OCI-LY3 (cell line): ENCODE data around the gene WDR86.

Experiments
- H2AFZ ChIP-seq: fragments of 200-600, 300-600 bp; shearing (Covaris generic); 2 replicates; pipeline ENCODE4 v1.6.0; 2014; ENCODE audit warnings: antibody characterized with exemption, low read depth, low read length
- H3K27ac ChIP-seq: fragments of 200-600, 300-600 bp; sonication (generic); 2 replicates; pipeline ENCODE4 v1.5.1; 2014; ENCODE audit warnings: mild to moderate bottlenecking, low read length, moderate library complexity, mixed read lengths
- H3K27me3 ChIP-seq: fragments of 200-600, 300-600 bp; sonication (generic); 2 replicates; pipeline ENCODE4 v1.6.1; 2014; ENCODE audit warnings: low read depth, low read length, mixed read lengths
- H3K36me3 ChIP-seq: fragments of 200-600, 300-600 bp; sonication (generic); replicated peaks from 2 replicates; pipeline ENCODE3; 2014; ENCODE audit warnings: low read depth, low read length, mixed read lengths
- H3K4me1 ChIP-seq: fragments of 300-600, 200-600 bp; sonication (generic); 2 replicates; pipeline ENCODE4 v1.6.1; 2014; ENCODE audit warnings: low read length, mixed read lengths
- H3K4me2 ChIP-seq: fragments of 200-600, 300-600 bp; sonication (generic); 2 replicates; pipeline ENCODE4 v1.6.1; 2014; ENCODE audit warnings: low read length, mixed read lengths
- H3K4me3 ChIP-seq: fragments of 300-600, 200-600 bp; sonication (generic); 2 replicates; pipeline ENCODE4 v1.5.1; 2014; ENCODE audit warnings: antibody characterized with exemption, mild to moderate bottlenecking, low read length, moderate library complexity
- H3K79me2 ChIP-seq: fragments of 300-600, 200-600 bp; shearing (Covaris generic); 2 replicates; pipeline ENCODE4 v1.6.1; 2014; ENCODE audit warnings: mild to moderate bottlenecking, low read length, mixed read lengths
- H3K9ac ChIP-seq: fragments of 300-600, 200-600 bp; shearing (Covaris generic); 2 replicates; pipeline ENCODE4 v1.6.0; 2014; ENCODE audit warnings: mild to moderate bottlenecking, low read length, moderate library complexity
- H3K9me3 ChIP-seq: fragments of 200-600, 300-600 bp; shearing (Covaris generic); 2 replicates; pipeline ENCODE4 v1.6.1; 2014; ENCODE audit warnings: low read length, mixed read lengths; ENCODE audit not compliant: insufficient read depth
- H4K20me1 ChIP-seq: fragments of 200-600, 300-600 bp; sonication (generic); 2 replicates; pipeline ENCODE4 v1.6.1; 2016; ENCODE audit warnings: low read length, mixed read lengths; ENCODE audit not compliant: insufficient read depth
- CTCF ChIP-seq: fragments of 200-600, 300-600 bp; sonication (generic); IDR thresholded peaks from 2 replicates; pipeline ENCODE4 v1.5.1; 2014; ENCODE audit warnings: antibody characterized with exemption, low read length, low read depth
- EZH2phosphoT487 ChIP-seq: fragments of 200-600 bp; shearing (Covaris generic); IDR thresholded peaks from 2 replicates; pipeline ENCODE4 v1.6.1; 2018; ENCODE audit warnings: antibody characterized with exemption, mixed run types, low read depth

The WDR86 gene

GRCh38 chr7:151439855-151440798 lies 30.3 kb upstream of the WDR86 start, which contains the start of gene CRYGN:
Gene CRYGN (minus strand): TSS chr7:151440141. CDS start chr7:151439917, 224 bp downstream.
- Histone ChIP-seq H3K79me2 (no peaks in the 10 kb centered on the region), H3K27me3 (peaks cover 31% of the 10 kb centered on the region), H3K4me1 (no peaks in the 10 kb centered on the region), H3K4me3 (no peak within 1 kb of the TSS), H3K36me3 (no peaks in the 10 kb centered on the region), H2AFZ (no peak within 1 kb of the TSS), H3K9ac (no peak within 1 kb of the TSS), H3K9me3 (no peaks in the 10 kb centered on the region), H3K4me2 (no peak within 1 kb of the TSS), H4K20me1 (no peaks in the 10 kb centered on the region), H3K27ac (no peak within 1 kb of the TSS)
- TF ChIP-seq CTCF (no peak), EZH2phosphoT487 (no peak)

GRCh38 chr7:151438864-151439601 lies 29.2 kb upstream of the WDR86 start:
- no peak overlapping the region for H3K27ac ChIP-seq

GRCh38 chr7:151437866-151438516 lies 28.2 kb upstream of the WDR86 start:
- no peaks in the 10 kb centered on the region for H4K20me1 ChIP-seq
- no peak overlapping the region for H3K4me2 ChIP-seq
- H3K4me3 ChIP-seq: no peak overlapping the region
- H3K27ac ChIP-seq: no peak overlapping the region
- H3K4me1 ChIP-seq: peaks cover 3% of the 10 kb centered on the region; the same call in 1 of the 2 replicates
- no peak overlapping the region for H3K9ac ChIP-seq
- H2AFZ ChIP-seq: no peak overlapping the region
- TF ChIP-seq EZH2phosphoT487: no peak
- no peak for TF ChIP-seq CTCF
- peaks cover 24% of the 10 kb centered on the region for H3K27me3 ChIP-seq
- no peaks in the 10 kb centered on the region for H3K79me2 ChIP-seq
- no peaks in the 10 kb centered on the region for H3K36me3 ChIP-seq
- no peaks in the 10 kb centered on the region for H3K9me3 ChIP-seq

More at GRCh38 chr7:151438864-151439601, 29.2 kb upstream of the WDR86 start:
- no peak overlapping the region for H3K4me2 ChIP-seq
- no peaks in the 10 kb centered on the region for H4K20me1 ChIP-seq
- H3K27me3 ChIP-seq: peaks cover 26% of the 10 kb centered on the region
- no peak overlapping the region for H3K4me3 ChIP-seq
- H3K36me3 ChIP-seq: no peaks in the 10 kb centered on the region
- no peaks in the 10 kb centered on the region for H3K4me1 ChIP-seq
- H2AFZ ChIP-seq: no peak overlapping the region
- no peak overlapping the region for H3K9ac ChIP-seq
- TF ChIP-seq CTCF (no peak), EZH2phosphoT487 (no peak)
- no peaks in the 10 kb centered on the region for H3K9me3 ChIP-seq
- no peaks in the 10 kb centered on the region for H3K79me2 ChIP-seq
